MCF 10A (cell line): ENCODE results near the gene HLA-DQB1. TPM values are rescaled to one million over a fixed set of nuclear protein-coding genes. Genes with fewer than 3 reads are reported as not detected.
A peak's percentile ranks its signal among the peaks of the same experiment; 100 is the strongest.
"Not testable (repeated sequence)": the region's sequence is repeated elsewhere in the genome, so short reads cannot be mapped to it uniquely, and the experiment has no call there.

Source experiments
- Bru-seq: library from RNA; stranded (reverse); fragments of 400-500 nt; gene quantifications from one replicate; lab custom pipeline; 2021; lab: Mats Ljungman, UMichigan
- BruChase-seq, 2 experiments: library from RNA; stranded (reverse); fragments of 400-500 nt; gene quantifications; one replicate each; lab custom pipeline; 2021; lab: Mats Ljungman, UMichigan
- BruUV-seq: library from RNA; stranded (reverse); fragments of 400-500 nt; replicated peaks from 2 replicates; lab custom pipeline; 2021; lab: Mats Ljungman, UMichigan
- CTCF ChIA-PET: fragments of 300-600 bp; sonication (Branson Sonifier 250); formaldehyde crosslinking; extraction: SDS; loops from one replicate; lab custom pipeline; 2021; ENCODE audit warnings: antibody characterized with exemption, inconsistent platforms; lab: Yijun Ruan, JAX
- POLR2A ChIA-PET: fragments of 300-600, 350-650 bp; sonication (Branson Sonifier 250); formaldehyde crosslinking; extraction: SDS; loops from one replicate; lab custom pipeline; 2020; ENCODE audit warnings: antibody characterized with exemption, inconsistent platforms; lab: Yijun Ruan, JAX
- DNase-seq: peaks from one replicate; pipeline ENCODE4 v3.0.0-alpha.2; 2018; ENCODE audit not compliant: unreplicated experiment
- H3K27ac Mint-ChIP-seq: one replicate; pipeline ENCODE4 v1.8.0; 2022; ENCODE audit warnings: mild to moderate bottlenecking, low read depth, mixed read lengths; ENCODE audit not compliant: unreplicated experiment
- H3K27me3 Mint-ChIP-seq: one replicate; pipeline ENCODE4 v1.8.0; 2022; ENCODE audit warnings: mixed read lengths; ENCODE audit not compliant: insufficient read depth, unreplicated experiment
- H3K36me3 Mint-ChIP-seq: one replicate; pipeline ENCODE4 v1.8.0; 2022; ENCODE audit warnings: mild to moderate bottlenecking, moderate library complexity, mixed read lengths; ENCODE audit not compliant: insufficient read depth, unreplicated experiment
- H3K4me1 Mint-ChIP-seq: one replicate; pipeline ENCODE4 v1.8.0; 2022; ENCODE audit warnings: mixed read lengths; ENCODE audit not compliant: insufficient read depth, unreplicated experiment
- H3K4me3 Mint-ChIP-seq: one replicate; pipeline ENCODE4 v1.8.0; 2022; ENCODE audit warnings: mild to moderate bottlenecking, moderate library complexity, mixed read lengths; ENCODE audit not compliant: unreplicated experiment
- H3K9me3 Mint-ChIP-seq: one replicate; pipeline ENCODE4 v1.8.0; 2022; ENCODE audit warnings: mixed read lengths; ENCODE audit not compliant: unreplicated experiment
- CTCF ChIP-seq: fragments of 200-600 bp; IDR thresholded peaks from one replicate; pipeline ENCODE4 v1.8.0; 2022; ENCODE audit warnings: antibody characterized with exemption, mild to moderate bottlenecking; ENCODE audit not compliant: unreplicated experiment
- intact Hi-C: fragments of 100-400 bp; cut with micrococcal nuclease; formaldehyde crosslinking; loops from 2 replicates; pipeline ENCODE4 v1.14.1; 2022
- long read RNA-seq: library from polyadenylated mRNA; stranded (forward); transcript quantifications from one replicate; pipeline ENCODE4 v2.0.0, GENCODE V29; 2022
- total RNA-seq: library from RNA; stranded (reverse); gene quantifications from 2 replicates; pipeline ENCODE4 v1.2.3, GENCODE V29; 2022

Gene HLA-DQB1
- total RNA-seq (not detected in 2 replicates), Bru-seq, nascent RNA (percentile 9 among the genes with signal in this experiment), BruChase-seq, experiment 1, labeled RNA remaining after a 6-hour chase (not detected), BruChase-seq, experiment 2, labeled RNA remaining after a 2-hour chase (percentile 9 among the genes with signal in this experiment)
- long read RNA-seq = 0 reads

DNA sequence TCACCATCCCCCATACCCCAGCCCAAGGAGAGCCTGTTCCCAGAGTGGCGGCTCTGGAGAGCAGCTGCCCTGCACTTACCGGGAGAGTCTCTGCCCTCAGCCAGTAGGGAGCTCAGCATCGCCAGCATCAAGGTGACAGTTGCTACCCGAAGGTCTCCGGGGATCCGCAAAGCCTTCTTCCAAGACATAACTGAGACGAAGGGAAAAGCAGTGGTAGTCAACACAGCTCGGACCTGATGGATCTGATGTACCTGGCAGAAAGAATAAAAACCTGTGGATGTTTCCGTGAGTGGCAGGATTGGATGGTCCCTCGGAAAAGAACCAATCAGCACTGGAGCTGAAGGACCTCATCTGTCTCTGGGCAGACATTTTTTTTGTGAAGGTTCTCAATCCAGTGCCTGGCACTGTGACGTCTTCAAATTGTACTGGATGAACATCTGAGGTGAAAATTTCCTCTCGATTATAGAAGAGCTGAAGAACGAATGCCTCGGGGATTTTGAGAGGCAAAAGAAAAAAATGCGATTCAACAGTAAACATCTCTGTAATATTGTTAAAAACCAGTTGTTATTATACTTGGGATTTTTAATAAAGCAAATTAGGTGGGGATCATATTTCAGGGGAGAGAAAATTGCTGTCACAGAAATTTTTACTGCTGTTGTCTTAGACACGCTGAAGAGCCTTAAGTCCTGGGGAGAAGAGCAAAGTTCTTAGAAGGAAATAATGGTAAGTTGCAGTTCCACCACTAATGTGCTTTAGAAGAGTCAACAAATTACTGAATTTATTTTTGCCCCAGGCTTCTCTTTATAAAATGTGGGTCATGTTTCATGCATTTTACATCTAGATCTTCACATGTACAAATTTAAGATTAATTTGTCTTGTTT, at the start of gene HLA-DQB1:
HLA-DQB1 (minus strand) TSS at position 238 of the 881 bp plus-strand sequence; CDS start at position 188, 50 bp downstream.
- Mint-ChIP-seq H3K9me3 (no peaks in the 10 kb centered on the region), H3K27ac (no peak within 1 kb of the TSS), H3K27me3 (peaks cover 78% of the 10 kb centered on the region), H3K36me3 (no peaks in the 10 kb centered on the region), H3K4me3 (no peak within 1 kb of the TSS), H3K4me1 (no peaks in the 10 kb centered on the region)
- BruUV-seq = no TSS peak
- peak; percentile 35 for DNase-seq
- ChIA-PET POLR2A (no interaction called here), CTCF (interaction anchor here (0.6 to 1.5 kb wide), 2 partner anchors 33 to 173 kb away, joined by 3 to 4 read pairs; no protein-coding TSS in a partner anchor)
- intact Hi-C loops = no loop called here
- no peak for TF ChIP-seq CTCF

DNA sequence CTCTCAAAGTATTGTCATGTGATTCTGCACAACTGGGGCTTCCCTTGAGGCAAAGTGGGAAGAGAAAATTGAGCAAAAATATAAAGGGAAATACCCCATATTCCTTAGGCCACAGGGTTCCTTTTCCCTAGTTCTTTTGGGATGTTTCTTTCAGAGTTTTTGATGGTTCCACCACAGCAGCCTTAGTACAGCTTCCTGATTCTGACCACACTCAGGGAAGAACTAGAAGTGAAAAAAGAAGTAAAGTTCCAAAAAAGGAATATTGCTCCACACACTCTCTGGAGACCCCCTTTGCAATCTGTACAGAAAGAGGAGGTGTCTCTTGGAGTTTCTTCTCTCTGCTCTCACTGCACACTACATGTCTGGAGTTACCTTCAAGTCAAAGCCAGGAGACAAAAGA, 46.8 kb upstream of the HLA-DQB1 start:
- DNase-seq = no peak
- Mint-ChIP-seq H3K36me3 (no peaks in the 10 kb centered on the region), H3K4me3 (no peak overlapping the region), H3K4me1 (no peaks in the 10 kb centered on the region), H3K9me3 (no peaks in the 10 kb centered on the region), H3K27me3 (peaks cover 52% of the 10 kb centered on the region), H3K27ac (no peak overlapping the region)
- ChIA-PET CTCF (interaction anchor here (0.6 to 3.1 kb wide), 4 partner anchors 13 to 299 kb away, joined by 3 to 13 read pairs (median 6); no protein-coding TSS in a partner anchor), POLR2A (no interaction called here)
- intact Hi-C loops = no loop called here
- no peak for TF ChIP-seq CTCF
- no TSS peak for BruUV-seq

- H3K27ac Mint-ChIP-seq = no peak overlapping the region
- TF ChIP-seq CTCF = no peak
- H3K27me3 Mint-ChIP-seq = peaks cover 39% of the 10 kb centered on the region
- no peaks in the 10 kb centered on the region for H3K4me1 Mint-ChIP-seq
- ChIA-PET POLR2A (no interaction called here), CTCF (no interaction called here)
- H3K36me3 Mint-ChIP-seq = no peaks in the 10 kb centered on the region
- no TSS peak for BruUV-seq
- DNase-seq = no peak
- H3K9me3 Mint-ChIP-seq = peaks cover 7% of the 10 kb centered on the region
- no peak overlapping the region for H3K4me3 Mint-ChIP-seq
- intact Hi-C loops = no loop called here
Observed at GRCh38 chr6:32709625-32710024, 43.2 kb upstream of the HLA-DQB1 start.

DNA sequence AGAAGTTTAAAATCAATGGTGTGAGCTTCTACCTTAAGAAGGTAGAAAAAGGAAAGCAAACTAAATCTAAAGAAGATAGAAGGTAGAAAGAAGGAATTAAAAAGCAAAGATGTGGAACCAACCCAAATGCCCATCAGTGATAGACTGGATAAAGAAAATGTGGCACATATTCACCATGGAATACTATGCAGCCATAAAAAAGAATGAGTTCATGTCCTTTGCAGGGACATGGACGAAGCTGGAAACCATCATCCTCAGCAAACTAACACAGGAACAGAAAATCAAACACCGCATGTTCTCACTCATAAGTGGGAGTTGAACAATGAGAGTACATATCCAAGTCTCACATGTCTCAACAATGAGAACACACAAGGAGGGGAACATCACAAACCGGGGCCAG, 38.7 kb upstream of the HLA-DQB1 start:
- H3K36me3 Mint-ChIP-seq, intact Hi-C loops, H3K4me3 Mint-ChIP-seq, CTCF ChIA-PET, POLR2A ChIA-PET, BruUV-seq, H3K4me1 Mint-ChIP-seq, H3K9me3 Mint-ChIP-seq, H3K27ac Mint-ChIP-seq, DNase-seq: not testable (repeated sequence)
- peaks cover 58% of the 10 kb centered on the region for H3K27me3 Mint-ChIP-seq
